Raji (cell line): ENCODE results near the gene MVD.

Experiments used
- POLR2A ChIP-seq: IDR thresholded peaks from 2 replicates; pipeline ENCODE4 v1.6.1; 2011; ENCODE audit warnings: low read depth, low read length, control low read depth; ENCODE audit not compliant: insufficient read depth

Gene MVD

GRCh38 chr16:88647178-88648070 is 15.5 kb downstream of the MVD start:
- TF ChIP-seq POLR2A = no peak

- TF ChIP-seq POLR2A = 0 out of 2 replicates have a peak, but pooled peaks have one; percentile 2
Observed at GRCh38 chr16:88646345-88647034, 16.4 kb downstream of the MVD start.

GRCh38 chr16:88645941-88646340 is 16.9 kb downstream of the MVD start:
- no peak for TF ChIP-seq POLR2A

GRCh38 chr16:88645455-88645854 is 17.4 kb downstream of the MVD start:
- TF ChIP-seq POLR2A = no peak

- TF ChIP-seq POLR2A = no peak
Observed at GRCh38 chr16:88643644-88643932, 19.3 kb downstream of the MVD start.

- TF ChIP-seq POLR2A = no peak
Observed at GRCh38 chr16:88642881-88643643, 19.8 kb downstream of the MVD start.

GRCh38 chr16:88640498-88641247 is 22.2 kb downstream of the MVD start:
- TF ChIP-seq POLR2A = 0 out of 2 replicates have a peak, but pooled peaks have one; percentile 20

GRCh38 chr16:88640039-88640495 is 22.8 kb downstream of the MVD start:
- no peak for TF ChIP-seq POLR2A

- TF ChIP-seq POLR2A = no peak
Observed at GRCh38 chr16:88639231-88640038, 23.5 kb downstream of the MVD start.

- TF ChIP-seq POLR2A = no peak
Observed at GRCh38 chr16:88638323-88639230, 24.3 kb downstream of the MVD start, which contains the start of gene IL17C. Gene IL17C, plus strand, starts transcription at chr16:88638572. Its CDS starts 70 bp downstream, at chr16:88638642.

GRCh38 chr16:88636488-88637265 is 26.2 kb downstream of the MVD start:
- TF ChIP-seq POLR2A = no peak

GRCh38 chr16:88635671-88636319 is 27.1 kb downstream of the MVD start:
- TF ChIP-seq POLR2A = no peak
